DOHH2 (cell line): Measurements from ENCODE around the gene CD8B.

Source experiments
- H3F3A ChIP-seq: fragments of 200-600 bp; sonication (generic), shearing (Covaris generic); 2 replicates; pipeline ENCODE4 v1.6.0; 2016; ENCODE audit warnings: antibody characterized with exemption, mild to moderate bottlenecking; ENCODE audit not compliant: control insufficient read depth, insufficient read depth
- H3K27ac ChIP-seq: fragments of 200-600 bp; sonication (generic); 2 replicates; pipeline ENCODE4 v1.5.1; 2014; ENCODE audit warnings: low read depth, mild to moderate bottlenecking, low read length, moderate library complexity
- H3K27me3 ChIP-seq: fragments of 200-600 bp; sonication (generic); 2 replicates; pipeline ENCODE4 v1.6.1; 2014; ENCODE audit warnings: mild to moderate bottlenecking, low read length, mixed read lengths; ENCODE audit not compliant: control insufficient read depth
- H3K36me3 ChIP-seq: fragments of 200-600 bp; sonication (generic); 2 replicates; pipeline ENCODE4 v1.6.1; 2014; ENCODE audit warnings: mild to moderate bottlenecking, low read length, moderate library complexity, mixed read lengths; ENCODE audit not compliant: control insufficient read depth
- H3K4me1 ChIP-seq: fragments of 200-600 bp; sonication (generic); 2 replicates; pipeline ENCODE4 v1.6.1; 2014; ENCODE audit warnings: mild to moderate bottlenecking, low read length, mixed read lengths; ENCODE audit not compliant: control insufficient read depth
- H3K4me2 ChIP-seq: fragments of 200-600 bp; sonication (generic); 2 replicates; pipeline ENCODE4 v1.6.0; 2014; ENCODE audit warnings: mild to moderate bottlenecking, low read length, moderate library complexity
- H3K4me3 ChIP-seq: fragments of 200-600 bp; sonication (generic); 2 replicates; pipeline ENCODE4 v1.5.1; 2014; ENCODE audit warnings: mild to moderate bottlenecking, low read length, mixed read lengths
- H3K79me2 ChIP-seq: fragments of 200-600 bp; sonication (generic); 2 replicates; pipeline ENCODE4 v1.6.1; 2014; ENCODE audit warnings: mild to moderate bottlenecking, low read length, mixed read lengths; ENCODE audit not compliant: control insufficient read depth
- H3K9me2 ChIP-seq: fragments of 200-600 bp; sonication (generic); replicated peaks from 2 replicates; pipeline ENCODE4 v1.6.1; 2014; ENCODE audit warnings: mild to moderate bottlenecking, low read length, mixed read lengths; ENCODE audit not compliant: control insufficient read depth
- H3K9me3 ChIP-seq: fragments of 200-600 bp; sonication (generic); 2 replicates; pipeline ENCODE4 v1.6.1; 2014; ENCODE audit warnings: antibody characterized with exemption, low read length, mixed read lengths; ENCODE audit not compliant: control insufficient read depth, insufficient read depth
- H4K20me1 ChIP-seq: fragments of 200-600 bp; sonication (generic); 2 replicates; pipeline ENCODE4 v1.6.0; 2014; ENCODE audit warnings: low read depth, mild to moderate bottlenecking, antibody characterized with exemption, low read length, moderate library complexity; ENCODE audit not compliant: control insufficient read depth, insufficient read depth
- EZH2phosphoT487 ChIP-seq: fragments of 200-600 bp; sonication (generic); IDR thresholded peaks from 2 replicates; pipeline ENCODE4 v1.6.1; 2017; ENCODE audit warnings: borderline replicate concordance, mild to moderate bottlenecking, antibody characterized with exemption, low read length, moderate library complexity, mixed read lengths
- TF ChIP-seq, protein P1 (sequence below): fragments of 200-600 bp; sonication (generic); IDR thresholded peaks from one replicate; pipeline ENCODE4 v1.5.1; 2014; ENCODE audit warnings: antibody characterized with exemption, mild to moderate bottlenecking, low read depth, low read length; ENCODE audit not compliant: poor library complexity, severe bottlenecking

The CD8B gene

GRCh38 chr2:86818114-86818801 lies 43.4 kb downstream of the CD8B start:
- Histone ChIP-seq H3K36me3 (no peaks in the 10 kb centered on the region), H3K79me2 (no peaks in the 10 kb centered on the region), H3K9me3 (no peaks in the 10 kb centered on the region), H4K20me1 (no peaks in the 10 kb centered on the region), H3K27ac (no peak overlapping the region), H3K4me3 (no peak overlapping the region), H3K4me1 (no peaks in the 10 kb centered on the region), H3K9me2 (no peaks in the 10 kb centered on the region), H3F3A (no peaks in the 10 kb centered on the region), H3K27me3 (peaks cover 10% of the 10 kb centered on the region), H3K4me2 (no peak overlapping the region)
- TF ChIP-seq, protein P1, sequence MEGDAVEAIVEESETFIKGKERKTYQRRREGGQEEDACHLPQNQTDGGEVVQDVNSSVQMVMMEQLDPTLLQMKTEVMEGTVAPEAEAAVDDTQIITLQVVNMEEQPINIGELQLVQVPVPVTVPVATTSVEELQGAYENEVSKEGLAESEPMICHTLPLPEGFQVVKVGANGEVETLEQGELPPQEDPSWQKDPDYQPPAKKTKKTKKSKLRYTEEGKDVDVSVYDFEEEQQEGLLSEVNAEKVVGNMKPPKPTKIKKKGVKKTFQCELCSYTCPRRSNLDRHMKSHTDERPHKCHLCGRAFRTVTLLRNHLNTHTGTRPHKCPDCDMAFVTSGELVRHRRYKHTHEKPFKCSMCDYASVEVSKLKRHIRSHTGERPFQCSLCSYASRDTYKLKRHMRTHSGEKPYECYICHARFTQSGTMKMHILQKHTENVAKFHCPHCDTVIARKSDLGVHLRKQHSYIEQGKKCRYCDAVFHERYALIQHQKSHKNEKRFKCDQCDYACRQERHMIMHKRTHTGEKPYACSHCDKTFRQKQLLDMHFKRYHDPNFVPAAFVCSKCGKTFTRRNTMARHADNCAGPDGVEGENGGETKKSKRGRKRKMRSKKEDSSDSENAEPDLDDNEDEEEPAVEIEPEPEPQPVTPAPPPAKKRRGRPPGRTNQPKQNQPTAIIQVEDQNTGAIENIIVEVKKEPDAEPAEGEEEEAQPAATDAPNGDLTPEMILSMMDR = no peak
- no peak for TF ChIP-seq EZH2phosphoT487

GRCh38 chr2:86815611-86816010 lies 46.1 kb downstream of the CD8B start:
- Histone ChIP-seq H3K4me2 (no peak overlapping the region), H3K4me3 (no peak overlapping the region), H3K9me2 (no peaks in the 10 kb centered on the region), H3K79me2 (no peaks in the 10 kb centered on the region), H4K20me1 (no peaks in the 10 kb centered on the region), H3K4me1 (no peaks in the 10 kb centered on the region), H3K36me3 (no peaks in the 10 kb centered on the region), H3F3A (no peaks in the 10 kb centered on the region), H3K27me3 (peaks cover 10% of the 10 kb centered on the region), H3K9me3 (no peaks in the 10 kb centered on the region), H3K27ac (no peak overlapping the region)
- no peak for TF ChIP-seq EZH2phosphoT487
- TF ChIP-seq, protein P1 = no peak

DNA sequence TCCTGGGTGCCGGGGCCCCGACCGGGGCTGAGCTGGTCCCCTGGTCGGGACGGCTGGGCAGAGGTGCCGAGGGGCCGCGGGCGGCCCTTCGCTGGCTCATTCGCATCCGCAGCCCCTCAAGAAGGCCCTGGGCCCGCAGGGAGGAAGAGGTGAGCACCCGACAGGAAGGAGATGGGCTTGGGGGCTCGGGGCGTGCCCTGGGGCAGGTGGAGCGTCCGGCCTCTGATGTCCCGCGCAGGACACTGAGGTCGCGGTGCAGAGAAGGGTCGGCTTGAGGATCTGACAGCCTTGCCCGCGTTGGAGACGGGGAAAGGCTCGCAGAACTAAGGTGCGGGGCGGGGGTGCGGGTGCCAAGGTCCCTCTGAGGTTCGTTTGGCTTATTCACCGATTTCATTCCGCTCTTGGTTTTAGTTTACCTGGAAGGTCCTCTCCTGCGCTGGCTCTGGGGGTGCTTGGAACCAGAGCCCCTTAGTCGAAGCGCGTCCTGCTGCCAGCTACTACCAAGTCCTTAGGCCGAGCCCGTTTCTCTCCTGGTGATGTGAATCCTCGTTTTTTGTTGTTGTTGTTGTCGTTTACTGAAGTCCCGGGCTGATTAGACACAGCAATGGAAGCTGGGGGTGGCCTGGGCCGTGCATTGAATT lies 52.1 kb downstream of the CD8B start:
- Histone ChIP-seq H3K27me3 (peaks cover 14% of the 10 kb centered on the region), H4K20me1 (no peaks in the 10 kb centered on the region), H3K4me2 (no peak overlapping the region), H3K36me3 (no peaks in the 10 kb centered on the region), H3K4me1 (peaks cover 17% of the 10 kb centered on the region), H3K79me2 (no peaks in the 10 kb centered on the region), H3F3A (no peaks in the 10 kb centered on the region), H3K4me3 (no peak overlapping the region), H3K9me3 (no peaks in the 10 kb centered on the region), H3K27ac (no peak overlapping the region), H3K9me2 (no peaks in the 10 kb centered on the region)
- TF ChIP-seq, protein P1 = no peak
- TF ChIP-seq EZH2phosphoT487 = no peak
